Epithelial cell of esophagus (primary cell): Measurements from ENCODE around the gene MAPK1.
"Not testable (repeated sequence)": the region's sequence is repeated elsewhere in the genome, so short reads cannot be mapped to it uniquely, and the experiment has no call there.

Experiments used
- DNase-seq: peaks from one replicate; pipeline ENCODE4 v3.0.0; 2010; ENCODE audit warnings: low read depth
- H3K4me3 ChIP-seq: 2 replicates; pipeline ENCODE4 v1.5.1; 2011; ENCODE audit warnings: mild to moderate bottlenecking, low read length, control low read depth
- CTCF ChIP-seq: IDR thresholded peaks from 2 replicates; pipeline ENCODE4 v1.5.1; 2011; ENCODE audit warnings: low read depth, mild to moderate bottlenecking, low read length, control low read depth, inconsistent platforms; ENCODE audit not compliant: insufficient read depth; ENCODE audit errors: missing control alignments

MAPK1 gene

GRCh38 chr22:21811982-21812381 lies 55.5 kb downstream of the MAPK1 start:
- no peak overlapping the region for H3K4me3 ChIP-seq
- DNase-seq, result no peak
- TF ChIP-seq CTCF, result no peak

- no peak for DNase-seq
- TF ChIP-seq CTCF, result no peak
Measured at GRCh38 chr22:21807544-21808529, 59.6 kb downstream of the MAPK1 start.

GRCh38 chr22:21805325-21805724 lies 62.1 kb downstream of the MAPK1 start:
- H3K4me3 ChIP-seq, DNase-seq: not testable (repeated sequence)

More at GRCh38 chr22:21807544-21808529, 59.6 kb downstream of the MAPK1 start:
- H3K4me3 ChIP-seq, result no peak overlapping the region

- H3K4me3 ChIP-seq, result no peak overlapping the region
- TF ChIP-seq CTCF, result no peak
- DNase-seq, result no peak
Measured at GRCh38 chr22:21803811-21804249, 63.6 kb downstream of the MAPK1 start.

- no peak for DNase-seq
- no peak for TF ChIP-seq CTCF
- H3K4me3 ChIP-seq, result no peak overlapping the region
Measured at GRCh38 chr22:21802673-21803072, 64.8 kb downstream of the MAPK1 start.

GRCh38 chr22:21802056-21802455 lies 65.4 kb downstream of the MAPK1 start:
- no peak overlapping the region for H3K4me3 ChIP-seq
- TF ChIP-seq CTCF, result no peak
- no peak for DNase-seq

- H3K4me3 ChIP-seq, DNase-seq: not testable (repeated sequence)
Measured at GRCh38 chr22:21801304-21801644, 66.2 kb downstream of the MAPK1 start.
